LNCAP (cell line): Measurements from ENCODE around the gene NOL4L.

Experiments used
- TF ChIP-seq, protein P1 (sequence below): fragments of 450-650 bp; IDR thresholded peaks from 2 replicates; pipeline ENCODE4 v1.5.1; 2017; ENCODE audit warnings: mild to moderate bottlenecking

Gene NOL4L

GRCh38 chr20:32575227-32575581 is 9.9 kb downstream of the NOL4L start:
- TF ChIP-seq, protein P1, sequence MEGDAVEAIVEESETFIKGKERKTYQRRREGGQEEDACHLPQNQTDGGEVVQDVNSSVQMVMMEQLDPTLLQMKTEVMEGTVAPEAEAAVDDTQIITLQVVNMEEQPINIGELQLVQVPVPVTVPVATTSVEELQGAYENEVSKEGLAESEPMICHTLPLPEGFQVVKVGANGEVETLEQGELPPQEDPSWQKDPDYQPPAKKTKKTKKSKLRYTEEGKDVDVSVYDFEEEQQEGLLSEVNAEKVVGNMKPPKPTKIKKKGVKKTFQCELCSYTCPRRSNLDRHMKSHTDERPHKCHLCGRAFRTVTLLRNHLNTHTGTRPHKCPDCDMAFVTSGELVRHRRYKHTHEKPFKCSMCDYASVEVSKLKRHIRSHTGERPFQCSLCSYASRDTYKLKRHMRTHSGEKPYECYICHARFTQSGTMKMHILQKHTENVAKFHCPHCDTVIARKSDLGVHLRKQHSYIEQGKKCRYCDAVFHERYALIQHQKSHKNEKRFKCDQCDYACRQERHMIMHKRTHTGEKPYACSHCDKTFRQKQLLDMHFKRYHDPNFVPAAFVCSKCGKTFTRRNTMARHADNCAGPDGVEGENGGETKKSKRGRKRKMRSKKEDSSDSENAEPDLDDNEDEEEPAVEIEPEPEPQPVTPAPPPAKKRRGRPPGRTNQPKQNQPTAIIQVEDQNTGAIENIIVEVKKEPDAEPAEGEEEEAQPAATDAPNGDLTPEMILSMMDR = no peak

- TF ChIP-seq, protein P1 = no peak
These were observed 10.6 kb downstream of the NOL4L start for GRCh38 chr20:32574296-32575226.

GRCh38 chr20:32573167-32573851 is 11.8 kb downstream of the NOL4L start:
- TF ChIP-seq, protein P1 = no peak

DNA sequence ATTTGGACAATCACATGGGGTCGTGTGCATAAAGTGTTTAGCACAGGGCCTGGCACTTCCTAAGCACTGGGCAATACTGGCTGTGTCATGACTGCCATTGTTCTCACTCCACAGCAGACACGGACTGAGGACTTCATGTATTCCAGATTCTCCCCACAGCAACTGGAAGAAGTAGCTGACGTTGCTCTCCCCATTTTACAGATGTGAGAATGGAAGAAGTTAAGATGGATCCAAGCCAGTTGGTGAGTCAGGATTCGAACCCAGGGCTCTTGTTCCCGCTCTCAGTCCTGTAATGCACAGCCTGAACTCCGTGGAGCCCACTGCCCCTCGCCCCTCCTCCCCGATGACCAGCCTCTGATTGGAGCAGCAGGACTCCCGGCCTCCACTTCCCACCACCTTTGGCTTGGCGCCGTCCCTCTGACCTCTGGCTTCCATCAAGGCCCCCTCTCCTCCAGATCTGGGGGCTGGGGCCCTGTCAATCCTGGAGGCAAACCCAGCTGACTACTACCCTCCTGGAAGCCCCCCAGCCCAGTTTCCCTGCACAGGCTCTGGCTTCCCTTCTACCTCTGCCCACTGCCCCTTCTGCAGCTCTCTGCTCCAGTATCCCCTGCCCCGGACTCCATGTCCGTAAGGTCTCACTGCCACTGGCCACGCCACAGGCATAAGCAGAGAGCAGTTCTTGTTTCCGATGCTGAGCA is 12.7 kb downstream of the NOL4L start:
- TF ChIP-seq, protein P1 = no peak

DNA sequence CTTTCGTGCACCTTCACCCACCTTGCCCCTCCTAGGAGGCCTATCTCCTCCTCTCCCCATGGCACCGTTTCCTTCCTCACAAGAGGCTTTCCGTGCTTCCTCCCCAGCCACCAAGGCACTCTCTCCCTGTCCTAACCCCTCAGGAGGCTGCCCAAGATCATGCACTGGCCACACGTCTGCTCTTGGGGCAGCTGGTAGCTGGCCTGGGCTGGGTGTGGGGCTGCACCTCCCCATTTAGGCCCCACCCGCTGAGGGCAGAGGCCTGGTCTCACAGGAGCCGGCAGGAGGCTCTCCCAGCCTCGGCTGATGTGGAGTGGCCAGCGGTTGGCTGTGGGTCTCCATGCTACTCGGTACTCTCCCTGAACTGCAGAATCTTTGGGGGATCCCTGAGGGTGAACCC is 13.6 kb downstream of the NOL4L start:
- TF ChIP-seq, protein P1 = no peak

GRCh38 chr20:32570401-32571190 is 14.5 kb downstream of the NOL4L start:
- TF ChIP-seq, protein P1 = no peak
